Fibroblast of lung (primary cell): ENCODE results near the gene PDE8B. TPM values are rescaled to one million over a fixed set of nuclear protein-coding genes. Genes with fewer than 3 reads are reported as not detected.

Experiments
- DNase-seq, 2 donors: peaks; one replicate each; pipeline versions ENCODE4 v3.0.0 to v3.0.0-alpha.2; 2010; ENCODE audit warnings: low read depth in 2 of 2
- H2AFZ ChIP-seq: 2 replicates; pipeline ENCODE4 v1.5.1; 2012; ENCODE audit warnings: low read length, control low read depth, inconsistent platforms
- H3K27ac ChIP-seq: 2 replicates; pipeline ENCODE4 v1.5.1; 2011; ENCODE audit warnings: low read length, control low read depth; ENCODE audit not compliant: insufficient read depth
- H3K27me3 ChIP-seq: 2 replicates; pipeline ENCODE4 v1.5.1; 2011; ENCODE audit warnings: mild to moderate bottlenecking, low read length; ENCODE audit not compliant: control insufficient read depth, insufficient read depth
- H3K36me3 ChIP-seq: 2 replicates; pipeline ENCODE4 v1.5.1; 2011; ENCODE audit warnings: low read length; ENCODE audit not compliant: control insufficient read depth, insufficient read depth
- H3K4me1 ChIP-seq: 2 replicates; pipeline ENCODE4 v1.5.1; 2011; ENCODE audit warnings: low read length; ENCODE audit not compliant: control insufficient read depth, insufficient read depth; ENCODE audit errors: extremely low read depth
- H3K4me2 ChIP-seq: 2 replicates; pipeline ENCODE4 v1.5.1; 2011; ENCODE audit warnings: low read length, control low read depth; ENCODE audit not compliant: insufficient read depth; ENCODE audit errors: extremely low read depth
- H3K4me3 ChIP-seq, 4 experiments: fragments of 200-600 bp in 1 of 4; sonication (generic) in 1 of 4; replicated peaks in 1 of 4; 2 replicates each; pipeline ENCODE4 v1.5.1; 2011 to 2016; ENCODE audit warnings: low read length in 4 of 4, low read depth in 3 of 4, mild to moderate bottlenecking in 3 of 4, control low read depth in 2 of 4, inconsistent platforms in 1 of 4, mixed read lengths in 1 of 4; ENCODE audit not compliant: insufficient read depth in 1 of 4; ENCODE audit errors: control extremely low read depth in 1 of 4
- H3K79me2 ChIP-seq: 2 replicates; pipeline ENCODE4 v1.5.1; 2012; ENCODE audit warnings: mild to moderate bottlenecking, low read length, inconsistent platforms; ENCODE audit not compliant: control insufficient read depth, insufficient read depth
- H3K9ac ChIP-seq: 2 replicates; pipeline ENCODE4 v1.5.1; 2011; ENCODE audit warnings: mild to moderate bottlenecking, low read length, control low read depth; ENCODE audit not compliant: insufficient read depth
- H3K9me3 ChIP-seq: 2 replicates; pipeline ENCODE4 v1.5.1; 2012; ENCODE audit warnings: low read depth, low read length; ENCODE audit not compliant: control insufficient read depth, insufficient read depth
- H4K20me1 ChIP-seq: 2 replicates; pipeline ENCODE4 v1.5.1; 2011; ENCODE audit warnings: low read length; ENCODE audit not compliant: control insufficient read depth, insufficient read depth; ENCODE audit errors: extremely low read depth
- CTCF ChIP-seq, 2 donors: IDR thresholded peaks in 1 of 2; conservative IDR thresholded peaks in 1 of 2; 1 replicate in 1 of 2; 2 replicates in 1 of 2; pipeline ENCODE4 v1.5.1; 2011 to 2012; ENCODE audit warnings: low read length in 2 of 2, control low read depth in 1 of 2, inconsistent platforms in 1 of 2, low read depth in 1 of 2, mild to moderate bottlenecking in 1 of 2
- EZH2 ChIP-seq: IDR thresholded peaks from 2 replicates; pipeline ENCODE4 v1.5.1; 2012; ENCODE audit warnings: low read length, control low read depth, mild to moderate bottlenecking; ENCODE audit errors: missing control alignments
- polyA plus RNA-seq, 2 donors: library from polyadenylated mRNA; depleted of rRNA in 1 of 2; stranded (reverse) in 1 of 2; unstranded in 1 of 2; fragments of >200 nt; gene quantifications; 2 replicates each; pipeline ENCODE4 v1.2.1, GENCODE V29; 2011 to 2012; ENCODE audit warnings: missing spikeins in 1 of 2
- total RNA-seq: library from RNA; depleted of rRNA; stranded (reverse); fragments of >200 nt; gene quantifications from 2 replicates; pipeline ENCODE4 v1.2.1, GENCODE V29; 2014

The PDE8B gene
- total and polyA plus RNA-seq, 2 donors (not counting 1 experiment from before 2014, with no cell fraction given) = 0.17 to 0.18 TPM

GRCh38 chr5:77167695-77168121 is 42.8 kb upstream of the PDE8B start:
- Histone ChIP-seq H4K20me1 (no peaks in the 10 kb centered on the region), H3K4me2 (peak overlapping the region; percentile 75), H3K27ac (peak overlapping the region; percentile 71), H3K79me2 (no peaks in the 10 kb centered on the region), H3K36me3 (no peaks in the 10 kb centered on the region), H2AFZ (peak overlapping the region; percentile 64), H3K27me3 (peaks cover 4% of the 10 kb centered on the region), H3K4me3 (peak overlapping the region in 2 of 4 experiments; percentile 6 to 24), H3K4me1 (peaks cover 11% of the 10 kb centered on the region), H3K9ac (no peak overlapping the region), H3K9me3 (no peaks in the 10 kb centered on the region)
- TF ChIP-seq CTCF (conservative IDR thresholded peaks at IDR 0.05 in 1 of 2, IDR thresholded peaks at IDR 0.05 in 1 of 2; ENCODE audit: low read depth in 1 of 2, low read length in 2 of 2) (no peak), EZH2 (no peak)
- peak; percentile 88 to 90 for DNase-seq

GRCh38 chr5:77168161-77168878 is 42.2 kb upstream of the PDE8B start:
- DNase-seq = peak in 1 of 2 donors; percentile 67

GRCh38 chr5:77168879-77169244 is 41.6 kb upstream of the PDE8B start:
- Histone ChIP-seq H3K27ac (no peak overlapping the region), H3K9ac (no peak overlapping the region), H3K4me3 (no peak overlapping the region), H3K4me1 (peaks cover 11% of the 10 kb centered on the region), H3K79me2 (no peaks in the 10 kb centered on the region), H2AFZ (peak overlapping the region; percentile 39), H3K4me2 (no peak overlapping the region), H3K27me3 (peaks cover 6% of the 10 kb centered on the region), H3K9me3 (no peaks in the 10 kb centered on the region), H4K20me1 (no peaks in the 10 kb centered on the region), H3K36me3 (no peaks in the 10 kb centered on the region)
- no peak for DNase-seq
- TF ChIP-seq CTCF (conservative IDR thresholded peaks at IDR 0.05 in 1 of 2, IDR thresholded peaks at IDR 0.05 in 1 of 2; ENCODE audit: low read depth in 1 of 2, low read length in 2 of 2) (no peak), EZH2 (no peak)

More at GRCh38 chr5:77168161-77168878, 42.2 kb upstream of the PDE8B start:
- TF ChIP-seq EZH2 (no peak), CTCF (conservative IDR thresholded peaks at IDR 0.05 in 1 of 2, IDR thresholded peaks at IDR 0.05 in 1 of 2; ENCODE audit: low read depth in 1 of 2, low read length in 2 of 2) (no peak)
- Histone ChIP-seq H3K36me3 (no peaks in the 10 kb centered on the region), H3K27ac (peak overlapping the region; percentile 71), H3K9me3 (no peaks in the 10 kb centered on the region), H3K4me3 (peak overlapping the region in 2 of 4 experiments; percentile 6 to 24), H2AFZ (peak overlapping the region; percentile 64), H4K20me1 (no peaks in the 10 kb centered on the region), H3K4me2 (peak overlapping the region; percentile 75), H3K9ac (peak overlapping the region; percentile 38), H3K27me3 (peaks cover 4% of the 10 kb centered on the region), H3K4me1 (peaks cover 11% of the 10 kb centered on the region), H3K79me2 (no peaks in the 10 kb centered on the region)
